NCI-H774 (cell line): ENCODE data around the gene DLGAP4.
"Not testable (repeated sequence)": the region's sequence is repeated elsewhere in the genome, so short reads cannot be mapped to it uniquely, and the experiment has no call there.

ENCODE experiments used
- DNase-seq: peaks from one replicate; lab custom pipeline; 2025; lab: John Stamatoyannopoulos, UW

The DLGAP4 gene

DNA sequence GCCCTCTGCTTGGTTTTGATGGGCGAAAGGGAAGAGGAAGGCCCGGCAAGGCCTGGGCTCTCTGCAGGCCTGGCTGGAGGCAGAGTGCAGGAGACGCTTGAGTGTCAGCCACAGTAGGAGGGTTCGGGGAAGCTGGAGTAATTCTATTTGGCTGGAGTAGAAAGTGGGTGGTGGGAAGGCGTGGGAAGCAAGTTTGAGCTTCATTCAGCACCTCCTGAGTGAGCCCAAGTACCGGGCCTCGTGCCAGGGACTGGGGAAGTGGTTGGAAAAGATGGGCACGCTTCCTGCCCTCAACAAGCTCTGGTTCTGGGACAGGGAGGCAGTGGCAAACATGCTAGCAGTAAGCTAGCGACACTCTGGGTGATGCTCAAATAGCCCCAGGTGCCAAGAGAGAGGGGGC lies 72.5 kb downstream of the DLGAP4 start:
- DNase-seq, result no peak

DNA sequence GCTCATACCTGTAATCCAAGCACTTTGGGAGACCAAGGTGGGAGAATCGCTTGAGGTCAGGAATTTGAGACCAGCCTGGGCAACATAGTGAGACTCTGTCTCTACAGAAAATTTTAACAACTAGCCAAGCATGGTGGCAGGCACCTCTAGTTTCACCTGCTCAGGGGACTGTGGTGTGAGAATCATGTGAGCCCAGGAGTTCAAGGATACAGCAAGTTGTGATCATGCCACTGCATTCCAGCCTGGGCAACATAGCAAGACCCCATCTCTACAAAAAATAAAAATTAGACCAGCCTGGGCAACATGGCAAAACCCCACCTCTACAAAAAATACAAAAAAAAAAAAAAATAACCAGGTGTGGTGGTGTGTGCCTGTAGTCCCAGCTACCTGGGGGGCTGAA lies 73.8 kb downstream of the DLGAP4 start:
- DNase-seq, result not testable (repeated sequence)

DNA sequence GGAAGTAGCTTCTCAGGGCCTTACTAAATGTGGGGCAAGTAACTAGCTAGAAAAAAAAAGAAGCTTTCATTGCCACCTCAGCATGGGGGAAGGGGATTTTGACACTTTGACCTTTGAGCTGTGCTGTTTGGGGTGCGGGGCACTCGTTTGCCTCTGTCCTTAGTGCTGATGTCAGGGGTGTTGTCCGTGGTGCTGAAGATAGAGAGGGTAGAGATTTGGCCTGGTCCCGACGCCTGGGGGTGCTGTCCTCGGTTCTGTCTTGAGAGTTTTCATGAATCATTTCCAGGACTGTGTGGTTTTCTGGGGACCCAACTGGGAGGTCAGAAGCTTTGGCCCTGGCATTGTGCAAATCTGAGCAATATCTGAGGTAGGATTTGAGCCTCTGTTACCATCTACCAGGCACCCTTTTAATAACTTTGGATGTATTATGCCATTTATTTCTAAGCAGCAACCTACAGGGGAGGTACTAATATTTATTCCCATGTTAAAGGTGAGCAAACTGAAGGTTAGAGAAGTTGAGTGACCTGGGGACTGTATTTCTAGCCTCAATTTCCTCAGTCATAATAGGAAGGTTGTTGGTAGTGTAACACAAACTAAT lies 78.0 kb downstream of the DLGAP4 start:
- no peak for DNase-seq

DNA sequence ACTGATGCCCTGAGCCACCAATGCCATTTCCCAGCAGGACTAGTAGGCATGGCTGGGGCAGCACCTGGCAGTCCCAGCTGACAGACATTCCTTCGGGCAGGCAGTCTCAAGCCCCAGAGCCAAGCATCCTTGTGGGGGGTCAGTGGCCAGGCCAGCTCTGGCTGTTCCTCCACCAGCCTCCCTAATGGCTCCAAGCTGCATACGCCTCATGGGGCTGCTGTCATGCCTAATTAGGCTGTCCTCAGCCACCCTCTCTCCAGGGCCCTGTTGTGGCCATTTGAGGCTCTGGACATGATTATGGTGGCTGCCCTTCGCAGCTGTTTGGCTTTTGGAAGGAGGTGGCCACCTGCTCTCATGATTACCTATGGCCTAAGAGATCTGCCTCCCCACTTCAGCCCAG lies 79.4 kb downstream of the DLGAP4 start:
- DNase-seq, result no peak

DNA sequence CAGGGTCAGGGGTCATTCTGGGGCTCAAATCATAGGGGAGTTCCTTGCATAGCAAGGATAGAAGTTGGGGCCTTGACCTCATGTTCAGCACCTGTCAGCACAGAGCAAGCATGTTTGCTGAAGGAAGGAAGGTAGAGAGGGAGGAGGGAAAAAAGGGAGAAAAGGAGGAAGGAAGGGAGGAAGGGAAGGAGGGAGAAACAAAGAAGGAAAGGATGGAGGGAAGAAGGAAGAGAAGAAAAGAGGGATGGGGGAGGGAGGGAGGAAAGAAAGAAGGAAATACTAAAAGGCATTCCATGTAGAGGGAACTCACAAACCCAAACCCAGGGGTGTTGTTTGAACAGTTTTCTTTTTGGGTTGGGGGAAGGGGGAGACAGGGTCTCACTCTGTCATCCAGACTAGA lies 80.1 kb downstream of the DLGAP4 start:
- no peak for DNase-seq

DNA sequence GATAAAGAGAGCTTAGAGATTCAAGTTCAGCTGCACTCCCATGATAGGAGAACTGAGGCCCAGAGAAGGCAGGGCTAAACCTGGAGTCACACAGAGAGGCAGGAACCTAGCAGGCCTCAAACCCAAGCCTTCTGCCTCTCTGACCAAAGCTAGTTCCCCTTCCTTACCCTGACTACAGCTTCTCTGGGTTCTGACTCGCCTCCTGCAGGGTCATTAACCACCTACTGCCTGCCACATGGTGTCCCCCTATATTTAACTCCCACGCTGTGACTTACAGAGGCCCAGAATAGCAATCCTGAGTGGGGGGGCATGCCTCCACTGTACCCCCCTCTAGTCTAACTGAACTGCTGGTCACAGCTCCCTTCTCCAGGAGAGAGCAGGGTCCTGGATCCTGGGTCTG lies 84.1 kb downstream of the DLGAP4 start:
- DNase-seq, result no peak

DNA sequence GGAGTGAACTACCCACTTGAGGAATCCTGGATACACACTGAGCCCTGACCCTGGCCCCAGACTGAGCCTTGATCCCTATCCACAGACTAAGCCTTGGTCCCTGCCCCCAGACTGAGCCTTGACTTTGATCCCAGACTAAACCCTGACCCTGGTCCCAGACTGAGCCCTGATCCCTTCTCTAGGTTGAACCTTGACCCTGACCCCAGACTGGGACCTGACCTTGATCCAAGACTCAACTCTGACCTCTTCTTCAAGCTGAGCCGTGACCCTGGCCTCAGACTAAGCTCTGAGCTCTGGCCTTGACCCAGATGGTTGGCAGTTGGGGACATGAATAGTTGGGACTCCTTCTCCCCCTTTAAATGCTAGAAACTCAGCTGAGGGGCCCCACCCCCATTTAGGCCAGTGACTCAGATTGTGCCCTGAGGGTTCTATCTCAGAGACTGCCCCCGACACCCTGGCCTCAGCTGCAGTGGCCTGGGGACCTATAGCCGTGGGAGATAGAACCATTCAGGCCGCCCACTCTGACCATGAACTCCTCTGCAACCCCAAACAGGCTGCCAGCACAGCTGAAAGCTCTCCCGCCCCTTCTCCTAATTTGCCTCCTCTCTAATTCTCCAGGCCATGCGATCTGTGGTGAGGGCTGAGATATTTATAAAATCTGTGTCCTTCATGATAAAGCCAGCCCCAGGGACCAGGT lies 84.7 kb downstream of the DLGAP4 start:
- DNase-seq, result no peak

DNA sequence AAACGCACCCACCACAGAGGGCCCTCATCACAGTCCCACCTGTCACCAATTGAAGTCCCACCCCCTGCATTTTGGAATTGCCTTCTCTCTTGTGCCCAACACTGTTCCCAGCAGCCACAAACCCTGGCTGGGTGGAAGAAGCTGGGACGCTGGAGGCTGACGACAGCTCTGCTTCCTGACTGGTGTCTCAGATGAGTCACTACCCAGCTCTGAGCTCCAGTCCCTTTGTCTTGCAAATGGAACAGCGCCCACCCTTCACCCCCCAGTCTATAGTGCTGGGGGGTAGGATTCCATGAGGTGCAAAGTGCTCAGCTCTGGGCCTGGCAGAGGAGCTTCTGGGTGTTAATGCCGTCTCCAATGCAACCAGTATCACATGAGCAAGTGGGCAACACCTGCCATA lies 85.3 kb downstream of the DLGAP4 start:
- no peak for DNase-seq

DNA sequence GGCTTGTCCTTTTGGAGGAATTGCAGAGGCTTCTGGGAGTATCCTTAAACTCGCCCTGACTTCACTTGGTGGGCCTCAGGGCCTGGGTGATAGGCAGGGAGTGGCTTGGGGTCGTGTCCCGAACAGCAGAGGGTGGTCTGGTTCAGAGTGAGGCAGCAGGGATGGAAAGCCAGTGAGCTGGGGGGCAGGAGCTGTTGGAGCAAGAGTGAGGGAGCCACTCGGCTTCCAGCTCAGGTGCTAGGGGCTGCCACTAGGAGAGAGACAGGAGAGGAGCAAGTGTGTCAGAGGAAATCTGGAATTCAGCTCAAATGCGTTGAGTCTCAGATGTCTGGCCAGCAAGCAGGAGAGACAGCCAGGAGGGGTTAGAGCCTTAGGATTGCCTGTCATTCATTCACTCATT lies 85.8 kb downstream of the DLGAP4 start:
- no peak for DNase-seq

DNA sequence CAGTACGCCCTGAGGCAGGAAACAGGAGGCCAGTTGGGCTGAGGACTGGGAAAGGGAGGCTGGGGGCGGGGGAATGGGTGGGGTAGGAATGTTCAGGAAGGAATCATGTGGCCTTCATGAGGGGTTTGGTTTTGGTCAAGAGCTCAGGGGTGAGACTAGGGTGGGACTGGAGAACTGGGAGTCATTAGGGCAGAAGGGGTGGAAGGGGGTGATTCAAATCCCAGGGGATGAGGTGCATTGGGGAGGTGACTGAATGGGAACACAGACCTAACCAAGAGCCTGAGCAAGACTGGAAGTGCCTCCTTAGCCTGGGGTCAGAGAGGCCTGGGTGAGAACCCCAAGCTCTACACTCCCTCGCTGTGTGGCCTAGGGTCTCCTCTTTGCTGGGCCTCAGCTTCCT lies 86.8 kb downstream of the DLGAP4 start:
- no peak for DNase-seq

DNA sequence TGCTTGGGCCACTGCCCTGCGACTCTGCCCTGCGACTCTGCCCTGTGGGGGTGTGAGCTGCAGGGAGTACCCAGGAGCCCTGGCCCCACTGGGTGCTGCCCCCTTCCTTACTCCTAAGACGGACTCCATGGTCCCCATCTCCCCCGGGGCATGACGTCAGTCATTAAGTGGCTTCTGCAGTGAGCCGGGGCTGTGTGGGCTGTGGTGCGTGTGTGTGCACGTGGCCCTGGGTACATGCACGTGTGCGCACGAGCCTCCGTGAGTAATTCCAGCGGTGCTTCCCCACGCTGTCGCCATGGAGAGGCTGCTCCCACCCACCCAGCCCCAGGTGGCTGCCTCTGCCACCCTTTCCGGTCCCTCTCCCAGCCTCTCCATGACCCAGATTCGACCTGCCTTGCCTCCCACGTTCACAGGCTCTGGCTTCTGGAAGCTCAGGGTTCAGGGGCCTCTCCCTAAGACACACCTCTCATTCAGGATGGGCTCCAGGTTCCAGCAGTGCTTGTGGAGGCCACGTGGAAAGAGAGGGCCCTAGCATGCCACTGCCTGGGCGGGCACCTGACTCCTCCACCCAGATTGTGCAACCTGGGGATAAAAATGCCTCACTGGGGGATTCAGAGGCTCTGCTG lies 88.3 kb downstream of the DLGAP4 start:
- DNase-seq, result no peak

DNA sequence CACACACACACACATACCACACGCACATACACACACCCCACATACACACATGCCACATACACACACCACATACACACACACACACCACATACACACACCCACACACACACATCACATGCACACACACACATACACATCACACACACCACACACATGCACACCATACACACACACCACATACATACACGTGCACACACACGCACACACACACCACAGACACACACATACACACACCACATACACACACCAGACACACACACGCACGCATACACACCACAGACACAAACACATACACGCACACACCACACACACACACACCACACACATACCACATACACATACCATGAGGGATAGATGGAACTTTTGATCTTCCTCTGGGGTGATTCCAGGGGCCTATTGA lies 90.2 kb downstream of the DLGAP4 start:
- no peak for DNase-seq

DNA sequence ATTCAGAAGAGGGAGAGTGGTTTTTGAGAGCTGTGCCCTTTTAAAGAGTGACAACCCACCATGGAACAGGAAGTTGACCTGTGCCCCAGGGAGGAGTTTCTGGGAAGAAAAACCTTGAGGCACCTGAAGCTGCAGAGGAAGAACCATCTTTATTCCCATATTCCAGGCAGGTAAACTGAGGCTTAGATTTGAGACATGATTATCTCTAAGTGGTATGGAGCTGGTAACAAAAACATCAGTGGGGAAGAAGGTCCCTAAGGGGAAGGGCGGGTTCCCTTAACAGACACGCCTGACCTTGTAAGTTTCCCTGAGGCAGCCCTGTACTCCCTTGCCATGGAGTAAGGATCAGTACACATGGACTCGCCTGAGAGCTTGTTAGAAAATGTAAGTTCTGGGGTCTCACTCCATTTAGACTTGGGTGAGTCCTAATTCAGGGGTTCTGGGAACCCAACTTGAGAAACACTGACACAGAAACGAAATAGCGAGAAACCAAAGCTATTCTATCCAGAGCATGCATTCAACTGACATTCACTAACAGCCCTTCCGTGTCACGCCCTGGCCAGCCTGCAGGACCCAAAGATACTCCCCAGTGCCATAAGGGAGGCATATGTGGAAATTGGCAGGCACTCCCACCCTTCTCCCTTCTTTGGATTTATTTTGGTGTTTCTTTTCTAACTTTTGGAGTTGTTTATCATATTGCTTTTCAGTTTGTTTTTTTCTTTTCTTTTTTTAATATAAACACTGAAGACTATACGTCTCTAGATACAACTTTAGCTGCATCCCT lies 90.9 kb downstream of the DLGAP4 start:
- no peak for DNase-seq

DNA sequence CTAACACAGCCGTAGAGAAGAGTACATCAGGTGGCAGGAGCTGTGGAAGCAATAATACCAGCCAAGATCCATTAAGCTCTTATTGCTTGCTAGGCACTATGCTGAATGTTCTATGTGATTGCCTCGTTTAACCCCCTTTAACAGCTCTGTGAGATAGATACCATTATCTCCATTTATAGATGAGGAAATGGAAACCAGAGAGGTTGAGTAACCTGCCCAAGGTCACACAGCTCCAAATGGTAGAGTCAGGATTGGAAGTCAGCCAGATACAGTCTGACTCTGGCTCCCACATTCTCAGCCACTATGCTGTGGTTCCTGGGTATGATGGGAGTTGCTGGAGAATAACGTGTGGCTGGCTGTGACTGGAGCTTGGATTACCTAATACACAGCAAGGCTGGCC lies 92.4 kb downstream of the DLGAP4 start:
- DNase-seq, result no peak

DNA sequence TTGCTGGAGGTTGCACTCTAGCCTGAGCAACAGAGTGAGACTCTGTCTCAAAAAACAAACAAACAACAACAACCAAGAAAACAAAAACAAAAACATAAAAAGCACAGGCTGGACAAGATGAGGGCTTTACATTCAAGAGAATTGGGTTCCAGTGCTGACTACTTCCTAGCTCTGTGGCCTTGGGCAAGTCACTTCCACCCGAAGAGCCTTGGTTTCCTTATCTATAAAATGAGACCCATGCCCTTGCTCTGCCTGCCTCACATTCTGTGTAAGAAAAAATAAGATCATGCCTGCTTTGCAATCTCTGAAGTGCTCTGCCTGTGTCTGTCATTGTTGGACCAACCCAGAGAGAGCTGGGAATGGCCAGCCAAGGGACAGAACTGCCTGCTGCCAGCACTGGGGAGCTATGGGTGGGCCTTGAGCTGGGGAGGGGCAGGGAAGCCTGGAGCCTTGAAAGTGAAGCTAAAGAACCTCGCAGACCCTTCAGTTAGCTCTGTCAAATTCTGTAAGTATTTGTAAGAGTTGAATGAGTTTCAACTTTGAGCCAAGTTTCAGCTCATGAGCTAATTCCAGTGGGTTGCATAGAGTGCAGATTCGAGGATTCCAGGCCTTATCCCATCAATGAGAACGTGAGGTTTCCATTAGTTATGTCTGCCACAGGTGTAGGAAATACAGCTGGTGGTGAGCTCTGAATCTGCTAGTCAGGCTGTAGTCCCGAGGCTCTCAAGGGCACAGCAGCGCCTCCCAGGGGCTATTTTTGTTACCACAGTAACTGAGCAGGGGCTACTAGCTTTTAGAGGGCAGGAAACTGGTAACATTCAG lies 93.2 kb downstream of the DLGAP4 start:
- peak; percentile 62 for DNase-seq

DNA sequence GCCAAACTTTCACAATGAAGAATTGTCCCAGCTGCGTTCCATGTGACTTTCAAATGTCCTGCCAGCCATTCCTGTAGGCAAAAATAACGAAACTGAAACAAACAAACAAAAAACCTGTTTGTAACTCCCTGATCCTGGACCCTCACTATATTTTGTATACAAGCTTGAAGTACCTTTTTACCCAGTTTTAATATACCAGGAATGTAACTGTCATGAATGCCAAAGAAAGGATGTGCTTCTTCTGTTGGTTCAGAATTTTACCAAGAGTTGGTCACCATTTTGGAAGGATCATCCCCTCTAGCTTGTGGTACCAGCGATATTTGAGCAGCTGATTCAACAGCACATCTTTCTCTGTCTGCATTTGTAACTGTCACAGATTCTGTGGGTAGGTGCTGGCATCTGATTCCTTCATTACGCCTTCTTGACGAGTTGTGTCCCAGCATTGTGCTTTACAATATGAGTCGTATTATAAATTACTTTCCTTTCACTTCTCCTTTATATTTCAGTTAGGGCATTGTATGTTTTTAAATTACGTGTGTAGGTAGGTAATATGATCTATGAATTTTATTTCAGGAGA lies 93.9 kb downstream of the DLGAP4 start:
- no peak for DNase-seq

DNA sequence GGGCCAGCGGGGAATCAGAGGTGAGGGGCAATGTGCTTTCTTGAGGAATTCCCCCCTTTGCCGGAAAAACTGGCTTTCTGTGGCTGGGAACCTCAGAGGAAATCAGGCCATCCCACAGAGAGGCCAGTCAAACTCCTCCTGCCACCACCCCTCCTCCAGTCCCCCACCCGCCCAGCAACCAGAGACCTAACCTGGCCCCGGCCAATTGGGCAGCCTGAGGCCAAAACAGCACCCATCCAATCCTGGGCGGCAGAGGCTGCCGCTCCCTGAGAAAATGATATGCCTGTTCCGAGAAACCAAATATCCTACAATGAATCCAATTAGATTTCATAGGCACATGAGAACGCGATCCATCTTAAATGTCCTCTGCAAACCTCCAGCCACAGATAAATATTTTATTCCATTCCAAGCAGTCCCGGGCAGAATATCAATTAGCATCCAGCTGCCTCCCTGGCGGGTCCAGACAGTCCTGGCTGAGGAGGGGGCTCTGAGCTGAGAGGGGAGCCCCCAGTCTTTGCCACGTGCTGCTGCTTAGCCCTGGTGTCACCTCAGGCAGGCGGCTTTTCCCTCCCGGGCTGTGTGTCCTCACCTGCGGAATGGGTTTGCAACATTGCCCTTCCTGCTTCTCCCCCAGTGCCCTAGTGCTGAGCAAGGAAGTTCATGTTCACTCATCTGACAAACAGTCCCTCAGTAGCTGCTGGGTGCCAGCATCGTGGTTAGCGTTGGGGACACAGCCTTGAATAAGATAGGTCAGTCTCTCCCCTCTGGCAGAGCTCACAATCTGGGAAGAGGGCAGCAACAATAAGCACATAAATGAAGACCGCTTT lies 95.0 kb downstream of the DLGAP4 start:
- DNase-seq, result no peak

DNA sequence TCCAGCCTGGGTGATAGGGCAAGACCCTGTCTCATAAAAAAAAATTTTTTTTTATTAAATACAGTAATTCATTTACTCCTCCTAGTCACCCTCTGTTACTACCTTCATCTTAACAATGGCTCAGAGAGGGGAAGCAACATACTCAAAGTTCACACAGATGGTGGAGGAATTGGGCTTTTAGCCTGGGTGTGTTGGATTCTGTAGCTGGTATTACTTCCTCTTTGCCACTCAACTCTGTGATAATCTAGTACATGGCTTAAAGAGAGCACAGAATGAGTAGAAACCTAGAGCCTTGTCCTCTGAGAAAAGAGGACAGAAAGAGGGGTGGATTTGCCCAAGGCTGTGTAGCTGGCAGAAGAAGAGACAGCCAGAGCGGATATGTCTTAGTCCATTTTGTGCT lies 96.6 kb downstream of the DLGAP4 start:
- DNase-seq, result no peak

DNA sequence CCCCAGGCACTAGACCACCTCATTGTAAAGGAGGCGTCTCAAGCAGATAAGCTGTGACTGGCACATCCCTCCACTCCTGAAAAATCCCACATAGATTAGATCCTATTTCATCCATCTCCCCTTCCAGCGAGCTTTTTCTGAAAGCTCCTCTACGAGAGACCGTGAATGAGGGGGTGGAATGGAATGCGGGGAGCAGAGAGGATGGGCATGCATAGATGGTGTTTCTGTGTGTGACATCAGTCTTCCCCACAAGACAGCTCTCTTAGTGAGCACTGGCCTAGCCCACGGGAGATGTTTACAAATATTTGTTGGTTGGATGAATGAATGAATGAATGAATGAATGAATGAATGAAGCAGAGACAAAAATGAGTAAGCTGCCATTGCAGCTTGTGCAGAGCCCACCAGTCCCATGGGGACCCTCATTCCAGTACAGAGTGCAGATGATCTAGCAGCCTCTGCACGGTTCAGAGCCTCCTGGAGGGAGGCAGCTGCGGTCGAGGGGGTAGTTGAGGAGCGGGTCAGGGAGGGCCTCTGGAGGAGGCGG lies 98.4 kb downstream of the DLGAP4 start:
- DNase-seq, result no peak

DNA sequence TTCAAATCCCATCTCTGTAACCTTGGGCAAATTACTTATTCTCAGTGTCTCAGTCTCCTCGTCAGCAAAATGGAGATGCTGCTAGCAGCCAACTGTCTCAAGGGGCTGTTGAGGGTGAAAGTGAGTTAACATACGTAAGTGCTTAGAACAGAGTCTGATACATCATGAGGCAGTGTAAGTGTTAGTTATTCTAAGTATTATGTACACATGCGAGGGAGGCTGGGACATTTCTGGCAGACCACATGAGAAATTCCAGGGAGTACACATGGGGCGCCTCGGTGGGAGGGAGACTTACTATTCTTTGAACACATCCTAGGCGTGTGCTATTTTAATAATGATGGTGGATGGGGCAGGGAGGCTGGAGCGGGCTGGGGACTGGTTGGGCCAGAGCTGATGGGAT lies 99.1 kb downstream of the DLGAP4 start:
- no peak for DNase-seq
